NT2/D1 (cell line): ENCODE measurements around the gene TCP11L2.

Source experiments
- SUZ12 ChIP-seq: IDR thresholded peaks from 2 replicates; pipeline ENCODE4 v1.6.1; 2011; ENCODE audit not compliant: insufficient read length, insufficient read depth; ENCODE audit errors: extremely low read depth
- YY1 ChIP-seq: IDR thresholded peaks from 2 replicates; pipeline ENCODE4 v1.6.1; 2011; ENCODE audit not compliant: insufficient read length, insufficient read depth
- ZNF274 ChIP-seq: IDR thresholded peaks from 2 replicates; pipeline ENCODE4 v1.6.1; 2011; ENCODE audit warnings: mild to moderate bottlenecking, low read depth, low read length

DNA sequence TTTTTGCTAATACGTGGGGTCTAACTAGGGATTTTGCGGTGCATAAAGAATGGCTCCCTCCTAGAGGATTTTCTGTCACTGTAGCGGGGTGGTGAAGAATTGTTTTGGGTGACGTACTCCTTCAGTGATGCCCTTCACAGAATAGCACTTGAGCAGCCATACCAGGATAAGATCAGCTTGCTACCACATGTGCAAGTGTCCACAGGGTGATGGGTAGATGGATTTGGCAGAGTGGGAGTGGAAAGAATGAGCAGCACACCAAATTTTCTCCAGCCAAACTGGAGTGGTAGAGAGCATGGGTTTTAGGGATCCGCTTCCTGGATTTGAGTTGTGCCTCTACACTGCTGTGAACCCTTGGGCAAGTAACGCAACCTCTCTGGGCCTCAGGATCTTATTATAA is 2.3 kb downstream of the TCP11L2 start:
- TF ChIP-seq YY1 (no peak), ZNF274 (no peak), SUZ12 (no peak)
